Activated naive CD4-positive, alpha-beta T cell treated with anti-CD3 and anti-CD28 coated beads for 36 hours (primary cell): ENCODE results near the gene STK24. TPM values are rescaled to one million over a fixed set of nuclear protein-coding genes. Genes with fewer than 3 reads are reported as not detected.

ENCODE experiments used
- CTCF ChIA-PET: fragments of 350-600 bp; sonication (Branson Sonifier 250); formaldehyde crosslinking; loops from one replicate; lab custom pipeline; 2021; ENCODE audit warnings: antibody characterized with exemption; lab: Charles Lee
- DNase-seq: peaks from one replicate; pipeline ENCODE4 v3.0.0-alpha.2; 2020
- H3K27ac Mint-ChIP-seq: one replicate; pipeline ENCODE4 v1.8.0; 2021; ENCODE audit warnings: mild to moderate bottlenecking, mixed read lengths
- H3K27me3 Mint-ChIP-seq: one replicate; pipeline ENCODE4 v1.8.0; 2021; ENCODE audit warnings: low read depth, mixed read lengths
- H3K36me3 Mint-ChIP-seq: one replicate; pipeline ENCODE4 v1.8.0; 2021; ENCODE audit warnings: low read depth, mixed read lengths
- H3K4me1 Mint-ChIP-seq: one replicate; pipeline ENCODE4 v1.8.0; 2021; ENCODE audit warnings: low read depth, mixed read lengths
- H3K4me3 Mint-ChIP-seq: one replicate; pipeline ENCODE4 v1.8.0; 2021; ENCODE audit warnings: mild to moderate bottlenecking, moderate library complexity, mixed read lengths
- H3K9me3 Mint-ChIP-seq: one replicate; pipeline ENCODE4 v1.8.0; 2021; ENCODE audit warnings: mixed read lengths
- intact Hi-C: fragments of 100-400 bp; cut with micrococcal nuclease; formaldehyde crosslinking; loops from one replicate; pipeline ENCODE4 v1.15.1; 2023
- total RNA-seq, 2 experiments: library from RNA; stranded (reverse); gene quantifications; one replicate each; pipeline ENCODE4 v1.2.3, GENCODE V29; 2021

The STK24 gene
- total RNA-seq, 2 experiments from 2014 or later, result 95.5 to 96.7 TPM

GRCh38 chr13:98439126-98439828, 137.6 kb downstream of the STK24 start:
- Mint-ChIP-seq H3K27ac (no peak overlapping the region), H3K9me3 (no peaks in the 10 kb centered on the region), H3K4me3 (no peak overlapping the region), H3K36me3 (no peaks in the 10 kb centered on the region), H3K4me1 (no peaks in the 10 kb centered on the region), H3K27me3 (no peaks in the 10 kb centered on the region)
- CTCF ChIA-PET, result interaction anchor here (9.3 kb wide), 1 partner anchor 213 kb away, joined by 160 read pairs; no protein-coding TSS in a partner anchor
- DNase-seq, result no peak
- intact Hi-C loops, result no loop called here

GRCh38 chr13:98438246-98439125, 138.4 kb downstream of the STK24 start:
- CTCF ChIA-PET, result no interaction called here
- H3K27me3 Mint-ChIP-seq, result no peaks in the 10 kb centered on the region
- no peaks in the 10 kb centered on the region for H3K4me1 Mint-ChIP-seq
- no peaks in the 10 kb centered on the region for H3K9me3 Mint-ChIP-seq
- no peak for DNase-seq
- no peak overlapping the region for H3K4me3 Mint-ChIP-seq
- H3K27ac Mint-ChIP-seq, result no peak overlapping the region
- intact Hi-C loops, result no loop called here
- H3K36me3 Mint-ChIP-seq, result no peaks in the 10 kb centered on the region

GRCh38 chr13:98436233-98436910, 140.5 kb downstream of the STK24 start:
- CTCF ChIA-PET, result interaction anchor here (0.6 to 1.3 kb wide), 3 partner anchors 9 to 237 kb away, joined by 3 to 4 read pairs (median 3); no protein-coding TSS in a partner anchor
- DNase-seq, result no peak
- Mint-ChIP-seq H3K27me3 (peaks cover 2% of the 10 kb centered on the region), H3K9me3 (no peaks in the 10 kb centered on the region), H3K36me3 (no peaks in the 10 kb centered on the region), H3K27ac (no peak overlapping the region), H3K4me1 (no peaks in the 10 kb centered on the region), H3K4me3 (no peak overlapping the region)
- intact Hi-C loops, result no loop called here

GRCh38 chr13:98435376-98435775, 141.5 kb downstream of the STK24 start:
- no peaks in the 10 kb centered on the region for H3K4me1 Mint-ChIP-seq
- H3K9me3 Mint-ChIP-seq, result no peaks in the 10 kb centered on the region
- no peak for DNase-seq
- no peak overlapping the region for H3K27ac Mint-ChIP-seq
- no peak overlapping the region for H3K4me3 Mint-ChIP-seq
- CTCF ChIA-PET, result interaction anchor here (1.3 kb wide), 1 partner anchor 238 kb away, joined by 3 read pairs; no protein-coding TSS in a partner anchor
- intact Hi-C loops, result no loop called here
- H3K27me3 Mint-ChIP-seq, result peaks cover 2% of the 10 kb centered on the region
- H3K36me3 Mint-ChIP-seq, result no peaks in the 10 kb centered on the region

GRCh38 chr13:98434060-98434459, 142.8 kb downstream of the STK24 start:
- CTCF ChIA-PET, result interaction anchor here (0.8 kb wide), 1 partner anchor 219 kb away, joined by 3 read pairs; no protein-coding TSS in a partner anchor
- no peaks in the 10 kb centered on the region for H3K4me1 Mint-ChIP-seq

GRCh38 chr13:98433654-98434053, 143.3 kb downstream of the STK24 start:
- H3K4me1 Mint-ChIP-seq, result no peaks in the 10 kb centered on the region
- H3K4me3 Mint-ChIP-seq, result no peak overlapping the region
- CTCF ChIA-PET, result interaction anchor here (0.5 to 0.8 kb wide), 2 partner anchors 220 to 317 kb away, joined by 3 to 4 read pairs; no protein-coding TSS in a partner anchor
- DNase-seq, result no peak
- no peaks in the 10 kb centered on the region for H3K36me3 Mint-ChIP-seq
- H3K9me3 Mint-ChIP-seq, result no peaks in the 10 kb centered on the region
- H3K27me3 Mint-ChIP-seq, result peaks cover 2% of the 10 kb centered on the region
- intact Hi-C loops, result no loop called here
- H3K27ac Mint-ChIP-seq, result no peak overlapping the region

More at GRCh38 chr13:98434060-98434459, 142.8 kb downstream of the STK24 start:
- no peaks in the 10 kb centered on the region for H3K9me3 Mint-ChIP-seq
- intact Hi-C loops, result no loop called here
- H3K27ac Mint-ChIP-seq, result no peak overlapping the region
- H3K27me3 Mint-ChIP-seq, result peaks cover 2% of the 10 kb centered on the region
- no peaks in the 10 kb centered on the region for H3K36me3 Mint-ChIP-seq
- no peak overlapping the region for H3K4me3 Mint-ChIP-seq
- DNase-seq, result no peak

- H3K4me3 Mint-ChIP-seq, result no peak overlapping the region
- intact Hi-C loops, result no loop called here
- no peak overlapping the region for H3K27ac Mint-ChIP-seq
- no peaks in the 10 kb centered on the region for H3K4me1 Mint-ChIP-seq
- H3K27me3 Mint-ChIP-seq, result peaks cover 2% of the 10 kb centered on the region
- no peak for DNase-seq
- CTCF ChIA-PET, result no interaction called here
- no peaks in the 10 kb centered on the region for H3K36me3 Mint-ChIP-seq
- no peaks in the 10 kb centered on the region for H3K9me3 Mint-ChIP-seq
These were observed 144.3 kb downstream of the STK24 start for GRCh38 chr13:98432638-98433037.

GRCh38 chr13:98429977-98430736, 146.8 kb downstream of the STK24 start:
- CTCF ChIA-PET, result interaction anchor here (0.6 to 2.1 kb wide), 7 partner anchors 15 to 576 kb away, joined by 3 to 7 read pairs (median 3); no protein-coding TSS in a partner anchor
- Mint-ChIP-seq H3K27me3 (peaks cover 2% of the 10 kb centered on the region), H3K36me3 (no peaks in the 10 kb centered on the region), H3K4me1 (no peaks in the 10 kb centered on the region), H3K4me3 (no peak overlapping the region), H3K27ac (no peak overlapping the region), H3K9me3 (no peaks in the 10 kb centered on the region)
- DNase-seq, result no peak
- intact Hi-C loops, result no loop called here

GRCh38 chr13:98429531-98429930, 147.4 kb downstream of the STK24 start:
- no peaks in the 10 kb centered on the region for H3K9me3 Mint-ChIP-seq
- peaks cover 2% of the 10 kb centered on the region for H3K27me3 Mint-ChIP-seq
- no peaks in the 10 kb centered on the region for H3K4me1 Mint-ChIP-seq
- H3K4me3 Mint-ChIP-seq, result no peak overlapping the region
- no peaks in the 10 kb centered on the region for H3K36me3 Mint-ChIP-seq
- H3K27ac Mint-ChIP-seq, result no peak overlapping the region
- no peak for DNase-seq
- CTCF ChIA-PET, result interaction anchor here (1.7 kb wide), 1 partner anchor 244 kb away, joined by 6 read pairs; no protein-coding TSS in a partner anchor
- intact Hi-C loops, result no loop called here

- H3K9me3 Mint-ChIP-seq, result no peaks in the 10 kb centered on the region
- H3K36me3 Mint-ChIP-seq, result no peaks in the 10 kb centered on the region
- no peaks in the 10 kb centered on the region for H3K4me1 Mint-ChIP-seq
- no peak overlapping the region for H3K27ac Mint-ChIP-seq
- intact Hi-C loops, result no loop called here
- no peak for DNase-seq
- H3K4me3 Mint-ChIP-seq, result no peak overlapping the region
- peaks cover 2% of the 10 kb centered on the region for H3K27me3 Mint-ChIP-seq
- CTCF ChIA-PET, result no interaction called here
These were observed 147.8 kb downstream of the STK24 start for GRCh38 chr13:98429081-98429480.

GRCh38 chr13:98428256-98428966, 148.5 kb downstream of the STK24 start:
- no peak for DNase-seq
- Mint-ChIP-seq H3K4me1 (no peaks in the 10 kb centered on the region), H3K4me3 (no peak overlapping the region), H3K27me3 (peaks cover 2% of the 10 kb centered on the region), H3K9me3 (no peaks in the 10 kb centered on the region), H3K36me3 (no peaks in the 10 kb centered on the region), H3K27ac (no peak overlapping the region)
- CTCF ChIA-PET, result interaction anchor here (0.9 to 1.1 kb wide), 2 partner anchors 10 to 225 kb away, joined by 3 to 4 read pairs; no protein-coding TSS in a partner anchor
- intact Hi-C loops, result no loop called here
